Measurements from ENCODE around the gene DNAJC7.

DNA sequence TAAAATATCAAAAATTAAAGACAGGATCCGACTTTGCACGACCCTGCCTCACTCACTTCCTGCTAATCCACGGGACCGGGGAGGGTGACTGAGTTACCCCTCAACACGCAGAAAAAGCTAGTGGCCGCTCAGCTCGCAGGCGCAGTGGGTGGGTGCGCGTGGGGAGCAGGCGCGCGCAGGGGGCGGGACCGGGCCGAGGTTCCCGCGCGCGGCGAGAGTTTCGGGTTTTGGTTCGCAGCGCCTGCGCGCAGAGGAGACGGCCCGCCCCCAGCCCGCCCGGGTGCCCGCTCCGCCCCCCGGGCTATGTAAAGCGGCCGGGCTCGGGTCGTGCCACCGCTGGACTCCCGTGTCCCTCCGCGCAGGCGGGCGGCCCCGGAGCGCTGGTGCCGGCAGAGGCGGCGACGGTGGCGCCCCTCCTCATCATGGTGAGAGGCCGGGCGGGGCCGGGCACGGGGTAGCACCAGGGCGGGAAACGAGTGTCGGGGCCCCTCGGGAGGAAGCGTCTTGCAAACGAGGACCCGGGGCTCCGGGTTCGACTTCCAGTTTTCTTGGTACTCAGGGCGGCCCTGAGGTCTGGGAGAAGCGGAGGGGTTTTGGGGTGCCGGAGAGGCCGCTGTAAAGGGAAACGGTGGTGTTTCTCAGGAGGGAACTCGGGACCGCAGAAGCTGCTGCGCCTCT, 50.6 kb downstream of the DNAJC7 start, which contains the start of gene CNP:
- TF ChIP-seq YY1 (IDR thresholded peaks at IDR 0.05; ENCODE audit: insufficient read depth, insufficient read length) (no peak), ZNF274 (IDR thresholded peaks at IDR 0.05; ENCODE audit: low read depth, low read length) (no peak)

Data from NT2/D1 (cell line).